WTC11 (cell line): Measurements from ENCODE around the gene CACNG7. TPM values are rescaled to one million over a fixed set of nuclear protein-coding genes. Genes with fewer than 3 reads are reported as not detected.

Experiments
- ATAC-seq: fragments of 200-7000 bp; cut with Tn5 transposase; 2 replicates; pipeline ENCODE4 v1.10.0; 2021; ENCODE audit warnings: mild to moderate bottlenecking, moderate library complexity
- CTCF ChIA-PET: fragments of 300-600 bp; sonication (Branson Sonifier 250); formaldehyde crosslinking; loops from one replicate; lab custom pipeline; 2021; ENCODE audit warnings: antibody characterized with exemption; lab: Charles Lee
- POLR2A ChIA-PET: fragments of 350-600 bp; sonication (Branson Sonifier 250); formaldehyde crosslinking; loops from one replicate; lab custom pipeline; 2021; ENCODE audit warnings: antibody characterized with exemption; lab: Charles Lee
- DNase-seq: peaks from one replicate; pipeline ENCODE4 v3.0.0; 2021; ENCODE audit warnings: low spot score
- H3K27ac Mint-ChIP-seq: 2 replicates; pipeline ENCODE4 v1.8.0; 2021; ENCODE audit warnings: mixed read lengths
- H3K27me3 Mint-ChIP-seq: 2 replicates; pipeline ENCODE4 v1.8.0; 2021; ENCODE audit warnings: low read depth, mild to moderate bottlenecking, moderate library complexity, mixed read lengths
- H3K36me3 Mint-ChIP-seq: 2 replicates; pipeline ENCODE4 v1.8.0; 2021; ENCODE audit warnings: mixed read lengths
- H3K4me1 Mint-ChIP-seq: 2 replicates; pipeline ENCODE4 v1.8.0; 2022; ENCODE audit warnings: mixed read lengths
- H3K4me3 Mint-ChIP-seq: 2 replicates; pipeline ENCODE4 v1.8.0; 2021; ENCODE audit warnings: mild to moderate bottlenecking, moderate library complexity, mixed read lengths
- H3K9me3 Mint-ChIP-seq: 2 replicates; pipeline ENCODE4 v1.8.0; 2021; ENCODE audit warnings: mixed read lengths
- CTCF ChIP-seq: fragments of 200-600 bp; IDR thresholded peaks from 2 replicates; pipeline ENCODE4 v1.8.0; 2022; ENCODE audit warnings: antibody characterized with exemption
- GABPB1 ChIP-seq: sonication (generic); formaldehyde crosslinking; IDR thresholded peaks from 2 replicates; pipeline ENCODE4 v1.8.1; 2023; ENCODE audit warnings: mild to moderate bottlenecking, missing genetic modification reagents
- GTF2I ChIP-seq: fragments of 250-450 bp; sonication (Bioruptor Pico); conservative IDR thresholded peaks from 2 replicates; pipeline ENCODE4 v1.4.0; 2021; ENCODE audit warnings: mild to moderate bottlenecking
- MLX ChIP-seq: sonication (generic); formaldehyde crosslinking; IDR thresholded peaks from 2 replicates; pipeline ENCODE4 v1.8.1; 2023; ENCODE audit warnings: mild to moderate bottlenecking, missing genetic modification reagents, moderate library complexity
- NFE2L1 ChIP-seq: sonication (generic); formaldehyde crosslinking; IDR thresholded peaks from 2 replicates; pipeline ENCODE4 v1.8.1; 2023; ENCODE audit warnings: missing genetic modification reagents
- PRDM15 ChIP-seq: sonication (generic); formaldehyde crosslinking; IDR thresholded peaks from 2 replicates; pipeline ENCODE4 v1.8.0; 2022; ENCODE audit warnings: missing genetic modification reagents
- SMAD3 ChIP-seq: sonication (generic); formaldehyde crosslinking; IDR thresholded peaks from 2 replicates; pipeline ENCODE4 v1.8.0; 2022; ENCODE audit warnings: missing genetic modification reagents, mild to moderate bottlenecking, borderline replicate concordance
- SP1 ChIP-seq: sonication (generic); formaldehyde crosslinking; conservative IDR thresholded peaks from 2 replicates; pipeline ENCODE4 v1.8.1; 2022; ENCODE audit warnings: missing genetic modification reagents
- STAT6 ChIP-seq: sonication (generic); formaldehyde crosslinking; conservative IDR thresholded peaks from 2 replicates; pipeline ENCODE4 v1.8.1; 2023; ENCODE audit warnings: mild to moderate bottlenecking, low read depth, missing genetic modification reagents, moderate library complexity
- TEAD1 ChIP-seq: sonication (generic); formaldehyde crosslinking; IDR thresholded peaks from 2 replicates; pipeline ENCODE4 v1.8.0; 2022; ENCODE audit warnings: mild to moderate bottlenecking, missing genetic modification reagents
- ZNF281 ChIP-seq: sonication (generic); formaldehyde crosslinking; IDR thresholded peaks from 2 replicates; pipeline ENCODE4 v1.8.0; 2023; ENCODE audit warnings: mild to moderate bottlenecking, missing genetic modification reagents
- ZNF532 ChIP-seq: fragments of 250-450 bp; sonication (Bioruptor Pico); IDR thresholded peaks from 2 replicates; pipeline ENCODE4 v1.9.0; 2021; ENCODE audit warnings: mild to moderate bottlenecking, borderline replicate concordance
- total RNA-seq: library from RNA; stranded (reverse); gene quantifications from 3 replicates; pipeline ENCODE4 v1.2.3, GENCODE V29; 2021

The CACNG7 gene
- total RNA-seq, 1 experiment from 2014 or later = 33.3 TPM

- TF ChIP-seq TEAD1 (CRISPR knock-in tag) (no peak; the same call in 1 of the 2 replicates), ZNF532 (CRISPR knock-in tag) (no peak), SP1 (CRISPR knock-in tag) (peak; percentile 95), GABPB1 (CRISPR knock-in tag) (no peak)
Measured at GRCh38 chr19:53879140-53880081, 29.7 kb upstream of the CACNG7 start (continued).

GRCh38 chr19:53880711-53881481, 28.2 kb upstream of the CACNG7 start:
- 0 out of 2 replicates have a peak, but pooled peaks have one; percentile 30 for TF ChIP-seq NFE2L1 (CRISPR knock-in tag)
- TF ChIP-seq CTCF = no peak
- no peak for TF ChIP-seq GTF2I (CRISPR knock-in tag)
- no peak for TF ChIP-seq SMAD3
- 0 out of 2 replicates have a peak, but pooled peaks have one; percentile 18 for TF ChIP-seq TEAD1 (CRISPR knock-in tag)
- TF ChIP-seq MLX (CRISPR knock-in tag) = no peak
- peak; percentile 72 for TF ChIP-seq PRDM15 (CRISPR knock-in tag)
- TF ChIP-seq ZNF281 (CRISPR knock-in tag) = no peak
- no peak for TF ChIP-seq STAT6 (CRISPR knock-in tag)
- peaks cover 27% of the 10 kb centered on the region for H3K4me1 Mint-ChIP-seq
- no peak overlapping the region for H3K4me3 Mint-ChIP-seq
- H3K27me3 Mint-ChIP-seq = peaks cover 14% of the 10 kb centered on the region
- ATAC-seq = peak; percentile 11
- POLR2A ChIA-PET = interaction anchor here (0.6 to 4.0 kb wide), 2 partner anchors 14 to 61 kb away, joined by 3 to 43 read pairs; partner anchors contain the start of gene MYADM
- H3K9me3 Mint-ChIP-seq = no peaks in the 10 kb centered on the region
- CTCF ChIA-PET = interaction anchor here (0.6 to 4.1 kb wide), 9 partner anchors 11 to 256 kb away, joined by 3 to 37 read pairs (median 7); partner anchors contain the start of gene MYADM
- H3K36me3 Mint-ChIP-seq = peaks cover 10% of the 10 kb centered on the region; the same call in 1 of the 2 replicates
- H3K27ac Mint-ChIP-seq = no peak overlapping the region
- no peak for DNase-seq
